ENCODE data around the gene RRAGD.

DNA sequence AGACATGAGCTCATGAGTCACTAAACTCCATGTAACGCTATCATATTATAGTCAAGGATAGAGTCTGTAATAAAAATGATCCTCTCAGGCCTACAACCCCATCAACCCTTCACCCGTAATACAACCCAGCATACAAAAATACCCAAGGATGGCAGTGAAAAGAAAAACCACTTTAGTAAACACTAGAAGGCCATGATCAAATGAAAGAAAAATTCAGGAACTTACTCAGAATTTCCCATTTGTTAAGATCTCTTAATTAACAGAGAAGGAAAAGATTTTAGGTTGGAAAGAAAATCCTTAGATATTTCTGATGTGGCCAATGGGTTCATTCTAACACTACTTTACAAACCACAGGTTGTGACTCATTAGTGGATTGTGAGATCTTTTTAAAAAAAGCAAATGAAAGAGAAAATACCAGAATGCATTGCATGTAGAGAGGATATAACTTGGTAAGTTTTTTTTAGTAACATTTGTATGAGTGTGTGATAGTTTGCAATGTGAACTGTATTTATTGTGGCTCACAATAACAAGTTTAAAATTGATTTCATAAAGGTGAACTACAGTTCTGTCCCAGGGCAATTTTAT is 51.6 kb downstream of the RRAGD start:
- no peak for TF ChIP-seq CTCF (IDR thresholded peaks at IDR 0.05)
- TF ChIP-seq, protein P1, sequence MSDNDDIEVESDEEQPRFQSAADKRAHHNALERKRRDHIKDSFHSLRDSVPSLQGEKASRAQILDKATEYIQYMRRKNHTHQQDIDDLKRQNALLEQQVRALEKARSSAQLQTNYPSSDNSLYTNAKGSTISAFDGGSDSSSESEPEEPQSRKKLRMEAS (IDR thresholded peaks at IDR 0.05; ENCODE audit: low read depth), result no peak
